Measurements from ENCODE around the gene ADSS1.

- TF ChIP-seq CTCF (IDR thresholded peaks at IDR 0.05) (no peak), POLR2A (IDR thresholded peaks at IDR 0.05) (no peak), POLR2AphosphoS5 (IDR thresholded peaks at IDR 0.05) (no peak)
Observed at GRCh38 chr14:104714066-104714465, 10.0 kb upstream of the ADSS1 start.
